Suprapubic skin (tissue), 4 donors: Measurements from ENCODE around the gene GABRB1. TPM values are rescaled to one million over a fixed set of nuclear protein-coding genes. Genes with fewer than 3 reads are reported as not detected.

Experiments
- DNase-seq, 2 donors: peaks; one replicate each; pipeline ENCODE4 v3.0.0-alpha.2; 2019; ENCODE audit warnings: low spot score in 2 of 2
- H3K27ac ChIP-seq: fragments of 200-600 bp; sonication (generic); one replicate; pipeline ENCODE4 v1.5.1; 2019
- H3K27me3 ChIP-seq: fragments of 200-600 bp; sonication (generic); one replicate; pipeline ENCODE4 v1.5.1; 2019
- H3K36me3 ChIP-seq: fragments of 200-600 bp; sonication (generic); one replicate; pipeline ENCODE4 v1.5.1; 2019
- H3K4me1 ChIP-seq: fragments of 200-600 bp; sonication (generic); one replicate; pipeline ENCODE4 v1.5.1; 2019
- H3K4me3 ChIP-seq: fragments of 200-600 bp; sonication (generic); one replicate; pipeline ENCODE4 v1.5.1; 2019; ENCODE audit warnings: mild to moderate bottlenecking
- H3K9me3 ChIP-seq: fragments of 200-600 bp; sonication (generic); one replicate; pipeline ENCODE4 v1.5.1; 2019
- EP300 ChIP-seq: sonication (generic); formaldehyde crosslinking; IDR thresholded peaks from one replicate; pipeline ENCODE4 v1.6.1; 2017; ENCODE audit warnings: antibody characterized with exemption
- POLR2A ChIP-seq, 2 donors: fragments of 450-650 bp; IDR thresholded peaks; one replicate each; pipeline ENCODE4 v1.6.1; 2017; ENCODE audit warnings: antibody characterized with exemption in 2 of 2, mild to moderate bottlenecking in 2 of 2, moderate library complexity in 2 of 2
- POLR2AphosphoS5 ChIP-seq, 3 donors: sonication (generic); formaldehyde crosslinking; IDR thresholded peaks; one replicate each; pipeline ENCODE4 v1.6.1; 2017; ENCODE audit warnings: antibody characterized with exemption in 3 of 3
- WGBS: methylation state at CpG from one replicate; pipeline ENCODE4 v1.1.5; 2018; 5-methylcytosine and 5-hydroxymethylcytosine counted together
- total RNA-seq, 4 donors: library from RNA; depleted of rRNA; stranded (reverse); fragments of >200 nt; gene quantifications; one replicate each; pipeline ENCODE4 v1.1.0, GENCODE V29; 2016
- TF ChIP-seq, protein P1 (sequence below), 2 donors: fragments of 200-600 bp in 1 of 2; fragments of 450-650 bp in 1 of 2; sonication (generic) in 1 of 2; IDR thresholded peaks; one replicate each; pipeline ENCODE4 v1.5.1; 2016 to 2019; ENCODE audit warnings: antibody characterized with exemption in 2 of 2, mild to moderate bottlenecking in 1 of 2, moderate library complexity in 1 of 2

The GABRB1 gene
- total RNA-seq, 4 donors from 2014 or later = not detected

DNA sequence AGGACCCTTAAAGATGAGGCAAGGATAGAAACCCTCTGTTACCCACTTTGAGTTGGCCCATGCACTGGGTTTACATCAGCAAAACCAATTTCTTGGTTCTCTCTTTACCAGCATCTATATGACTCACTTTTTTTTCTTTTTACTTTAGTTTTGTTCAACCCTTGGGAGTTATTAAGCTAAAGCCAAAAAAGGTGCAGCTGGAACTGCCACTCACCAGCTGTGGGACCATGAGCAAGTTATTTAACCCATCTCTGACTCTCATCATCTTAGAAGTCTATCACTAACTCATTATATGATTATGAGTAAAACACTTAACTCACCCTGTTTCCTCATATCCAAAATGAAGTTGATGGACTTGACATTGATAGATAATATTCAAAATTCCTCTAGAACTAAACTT, 53.4 kb downstream of the GABRB1 start:
- Histone ChIP-seq H3K9me3 (no peaks in the 10 kb centered on the region), H3K36me3 (no peaks in the 10 kb centered on the region), H3K27ac (no peak overlapping the region), H3K27me3 (no peaks in the 10 kb centered on the region), H3K4me3 (no peak overlapping the region), H3K4me1 (no peaks in the 10 kb centered on the region)
- TF ChIP-seq EP300 (no peak), POLR2A (IDR thresholded peaks at IDR 0.05) (no peak), POLR2AphosphoS5 (IDR thresholded peaks at IDR 0.05) (no peak)
- TF ChIP-seq, protein P1, sequence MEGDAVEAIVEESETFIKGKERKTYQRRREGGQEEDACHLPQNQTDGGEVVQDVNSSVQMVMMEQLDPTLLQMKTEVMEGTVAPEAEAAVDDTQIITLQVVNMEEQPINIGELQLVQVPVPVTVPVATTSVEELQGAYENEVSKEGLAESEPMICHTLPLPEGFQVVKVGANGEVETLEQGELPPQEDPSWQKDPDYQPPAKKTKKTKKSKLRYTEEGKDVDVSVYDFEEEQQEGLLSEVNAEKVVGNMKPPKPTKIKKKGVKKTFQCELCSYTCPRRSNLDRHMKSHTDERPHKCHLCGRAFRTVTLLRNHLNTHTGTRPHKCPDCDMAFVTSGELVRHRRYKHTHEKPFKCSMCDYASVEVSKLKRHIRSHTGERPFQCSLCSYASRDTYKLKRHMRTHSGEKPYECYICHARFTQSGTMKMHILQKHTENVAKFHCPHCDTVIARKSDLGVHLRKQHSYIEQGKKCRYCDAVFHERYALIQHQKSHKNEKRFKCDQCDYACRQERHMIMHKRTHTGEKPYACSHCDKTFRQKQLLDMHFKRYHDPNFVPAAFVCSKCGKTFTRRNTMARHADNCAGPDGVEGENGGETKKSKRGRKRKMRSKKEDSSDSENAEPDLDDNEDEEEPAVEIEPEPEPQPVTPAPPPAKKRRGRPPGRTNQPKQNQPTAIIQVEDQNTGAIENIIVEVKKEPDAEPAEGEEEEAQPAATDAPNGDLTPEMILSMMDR (IDR thresholded peaks at IDR 0.05) = no peak
- DNase-seq = no peak

DNA sequence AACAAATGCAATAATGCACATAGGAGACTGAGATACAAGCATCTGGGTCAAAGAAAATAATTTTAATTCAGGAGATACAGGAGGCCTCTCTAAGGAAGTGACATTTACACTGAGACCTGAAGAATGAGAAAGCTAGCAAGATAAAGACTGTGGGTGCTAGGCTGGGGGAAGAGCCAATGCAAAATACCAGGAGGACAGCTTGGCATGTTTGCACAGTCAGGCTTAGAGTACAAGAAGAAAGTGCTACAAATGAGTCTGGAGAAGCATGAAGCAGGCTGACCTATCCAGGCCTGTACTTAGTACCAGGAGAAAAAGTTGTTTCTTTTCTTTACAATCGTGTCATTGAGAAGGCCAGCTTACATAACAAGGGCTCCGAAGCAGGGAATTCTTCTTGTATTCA, 56.9 kb downstream of the GABRB1 start:
- Histone ChIP-seq H3K36me3 (no peaks in the 10 kb centered on the region), H3K27me3 (no peaks in the 10 kb centered on the region), H3K4me1 (no peaks in the 10 kb centered on the region), H3K4me3 (no peak overlapping the region), H3K27ac (no peak overlapping the region), H3K9me3 (no peaks in the 10 kb centered on the region)
- TF ChIP-seq POLR2AphosphoS5 (IDR thresholded peaks at IDR 0.05) (no peak), EP300 (no peak), POLR2A (IDR thresholded peaks at IDR 0.05) (no peak)
- TF ChIP-seq, protein P1 (IDR thresholded peaks at IDR 0.05) = no peak
- 82% methylated on average over 2 of the region's 2 CpGs for WGBS
- DNase-seq = no peak

DNA sequence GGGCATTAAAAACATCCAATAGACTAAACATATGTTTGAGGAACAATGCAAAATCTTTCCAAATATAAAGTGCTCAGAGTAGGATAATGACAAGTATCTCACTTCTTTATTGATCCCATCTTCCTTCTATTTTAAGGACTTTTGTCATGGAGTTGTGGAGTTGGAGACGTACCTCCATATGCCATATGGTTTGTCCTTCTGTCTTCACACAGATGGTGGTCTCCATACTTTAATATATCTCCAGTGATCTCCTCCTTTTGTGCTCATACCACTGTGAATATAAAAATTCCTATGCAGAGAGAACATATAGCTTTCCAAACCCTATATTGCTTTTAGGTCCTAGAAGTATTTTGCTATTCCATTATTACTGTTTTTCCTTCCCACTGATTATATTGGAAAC, 64.5 kb downstream of the GABRB1 start:
- 78% methylated on average over 1 of the region's 1 CpG for WGBS
- DNase-seq = no peak
- Histone ChIP-seq H3K4me3 (no peak overlapping the region), H3K4me1 (no peaks in the 10 kb centered on the region), H3K27me3 (no peaks in the 10 kb centered on the region), H3K9me3 (no peaks in the 10 kb centered on the region), H3K36me3 (no peaks in the 10 kb centered on the region), H3K27ac (no peak overlapping the region)
- TF ChIP-seq, protein P1 (IDR thresholded peaks at IDR 0.05) = no peak
- no peak for TF ChIP-seq EP300
- TF ChIP-seq POLR2A (IDR thresholded peaks at IDR 0.05) = no peak
- TF ChIP-seq POLR2AphosphoS5 (IDR thresholded peaks at IDR 0.05) = no peak

DNA sequence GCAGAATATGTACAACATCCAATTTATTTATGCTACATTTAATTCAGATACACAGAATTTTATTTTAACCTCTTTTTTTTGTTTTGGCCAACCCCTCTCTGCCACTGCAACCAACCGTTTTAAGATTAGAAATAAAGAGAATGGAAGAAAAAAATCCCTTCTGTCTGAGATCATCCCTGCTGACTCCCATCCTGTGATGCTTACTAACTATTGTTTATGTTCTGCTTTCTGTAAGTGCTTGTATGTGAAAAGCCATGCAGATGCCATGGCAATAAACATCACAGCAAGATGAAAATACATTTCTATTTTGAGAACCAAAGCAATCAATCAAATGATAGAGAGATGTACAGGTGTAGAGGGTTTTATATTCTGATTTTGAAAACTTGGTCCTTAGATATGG, 70.1 kb downstream of the GABRB1 start:
- TF ChIP-seq, protein P1 (IDR thresholded peaks at IDR 0.05) = no peak
- TF ChIP-seq EP300 = no peak
- no peak for TF ChIP-seq POLR2AphosphoS5 (IDR thresholded peaks at IDR 0.05)
- no peak for TF ChIP-seq POLR2A (IDR thresholded peaks at IDR 0.05)
- Histone ChIP-seq H3K27me3 (no peaks in the 10 kb centered on the region), H3K4me1 (no peaks in the 10 kb centered on the region), H3K4me3 (no peak overlapping the region), H3K27ac (no peak overlapping the region), H3K9me3 (no peaks in the 10 kb centered on the region), H3K36me3 (no peaks in the 10 kb centered on the region)
- 47% methylated on average over 1 of the region's 1 CpG for WGBS
- no peak for DNase-seq

DNA sequence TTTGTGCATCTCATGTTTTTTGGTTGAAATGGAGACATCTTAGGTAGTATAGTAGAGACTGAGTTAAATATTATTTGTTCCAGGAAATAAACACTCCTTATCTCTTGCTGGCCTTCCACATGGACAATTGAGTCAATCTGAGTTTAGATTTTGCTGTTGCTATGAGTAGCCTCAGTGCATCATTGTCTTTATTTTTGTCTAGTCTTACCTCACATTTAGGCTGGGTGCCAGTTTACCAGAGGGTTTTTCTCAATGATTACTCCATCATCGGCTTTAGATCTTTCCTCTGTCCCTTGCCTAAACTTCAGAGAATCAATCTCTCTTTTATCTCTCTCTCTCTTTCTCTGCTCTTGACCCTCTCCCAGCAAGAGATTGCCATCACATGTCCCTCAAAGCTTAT, 73.6 kb downstream of the GABRB1 start:
- TF ChIP-seq EP300 (no peak), POLR2A (IDR thresholded peaks at IDR 0.05) (no peak), POLR2AphosphoS5 (IDR thresholded peaks at IDR 0.05) (no peak)
- TF ChIP-seq, protein P1 (IDR thresholded peaks at IDR 0.05) = no peak
- Histone ChIP-seq H3K4me3 (no peak overlapping the region), H3K9me3 (no peaks in the 10 kb centered on the region), H3K27me3 (no peaks in the 10 kb centered on the region), H3K36me3 (no peaks in the 10 kb centered on the region), H3K27ac (no peak overlapping the region), H3K4me1 (no peaks in the 10 kb centered on the region)
- no peak for DNase-seq
- 56% methylated on average over 1 of the region's 1 CpG for WGBS
